Muscle layer of duodenum (tissue), 2 donors: ENCODE data around the gene FTL.
A peak's percentile ranks its signal among the peaks of the same experiment; 100 is the strongest.

Experiments used
- H3K27ac ChIP-seq: one replicate; pipeline ENCODE4 v1.7.0; 2013; ENCODE audit warnings: mild to moderate bottlenecking, low read length
- H3K27me3 ChIP-seq: one replicate; pipeline ENCODE4 v1.7.0; 2013; ENCODE audit warnings: low read depth, mild to moderate bottlenecking, control low read depth, low read length
- H3K36me3 ChIP-seq, 2 donors: one replicate each; pipeline ENCODE4 v1.7.0; 2013; ENCODE audit warnings: low read length in 2 of 2, control low read depth in 1 of 2, mild to moderate bottlenecking in 1 of 2; ENCODE audit not compliant: insufficient read depth in 2 of 2, control insufficient read depth in 1 of 2
- H3K4me1 ChIP-seq, 2 donors: one replicate each; pipeline ENCODE4 v1.7.0; 2013; ENCODE audit warnings: low read length in 2 of 2, mild to moderate bottlenecking in 2 of 2, control low read depth in 1 of 2, moderate library complexity in 1 of 2; ENCODE audit not compliant: insufficient read depth in 2 of 2, control insufficient read depth in 1 of 2
- H3K4me3 ChIP-seq, 2 donors: one replicate each; pipeline ENCODE4 v1.7.0; 2013; ENCODE audit warnings: low read length in 2 of 2, low read depth in 1 of 2, mild to moderate bottlenecking in 1 of 2
- H3K9me3 ChIP-seq, 2 donors: one replicate each; pipeline ENCODE4 v1.7.0; 2013; ENCODE audit warnings: low read length in 2 of 2, control low read depth in 1 of 2, mild to moderate bottlenecking in 1 of 2; ENCODE audit not compliant: control insufficient read depth in 1 of 2
- donor health status: healthy.

Gene FTL

DNA sequence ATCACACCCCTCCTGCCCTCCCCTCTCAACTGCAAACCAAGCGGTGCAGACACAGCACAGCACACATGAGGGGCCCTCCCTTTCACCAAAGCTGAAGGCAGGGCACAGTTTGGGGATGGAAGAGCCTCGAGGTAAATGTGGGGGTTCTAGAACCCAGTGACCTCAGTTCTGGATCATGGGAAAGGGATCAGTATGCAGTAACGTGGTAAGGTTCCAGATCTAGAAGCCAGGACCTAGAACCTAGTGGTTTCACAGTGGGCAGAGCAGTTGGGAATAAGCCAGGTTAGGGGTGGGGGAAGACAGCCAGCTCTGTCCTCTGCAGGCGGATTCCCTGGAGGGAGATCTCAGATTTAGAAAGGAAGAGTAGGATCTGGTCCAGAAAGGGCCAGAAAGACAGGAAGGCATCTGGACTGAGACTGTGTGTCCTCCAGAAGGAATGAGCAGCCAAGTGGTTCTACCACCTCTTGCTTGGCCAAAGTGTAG is 3.1 kb downstream of the FTL start:
- Histone ChIP-seq H3K9me3 (no peaks in the 10 kb centered on the region), H3K27ac (peak overlapping the region; percentile 12), H3K36me3 (peaks cover 19 to 56% of the 10 kb centered on the region in 2 donors), H3K4me3 (no peak overlapping the region), H3K4me1 (peaks cover 13 to 52% of the 10 kb centered on the region in 2 donors), H3K27me3 (no peaks in the 10 kb centered on the region)

- Histone ChIP-seq H3K27me3 (no peaks in the 10 kb centered on the region), H3K36me3 (peaks cover 19 to 53% of the 10 kb centered on the region in 2 donors), H3K4me1 (peaks cover 13 to 46% of the 10 kb centered on the region in 2 donors), H3K9me3 (no peaks in the 10 kb centered on the region), H3K27ac (no peak overlapping the region), H3K4me3 (no peak overlapping the region)
These were observed 3.7 kb downstream of the FTL start for GRCh38 chr19:48968813-48969218.

GRCh38 chr19:48969276-48970138 is 4.4 kb downstream of the FTL start:
- peaks cover 6 to 39% of the 10 kb centered on the region in 2 donors for H3K4me1 ChIP-seq
- no peak overlapping the region for H3K4me3 ChIP-seq
- H3K36me3 ChIP-seq: peaks cover 19 to 53% of the 10 kb centered on the region in 2 donors
- no peaks in the 10 kb centered on the region for H3K27me3 ChIP-seq
- H3K27ac ChIP-seq: no peak overlapping the region
- no peaks in the 10 kb centered on the region for H3K9me3 ChIP-seq

DNA sequence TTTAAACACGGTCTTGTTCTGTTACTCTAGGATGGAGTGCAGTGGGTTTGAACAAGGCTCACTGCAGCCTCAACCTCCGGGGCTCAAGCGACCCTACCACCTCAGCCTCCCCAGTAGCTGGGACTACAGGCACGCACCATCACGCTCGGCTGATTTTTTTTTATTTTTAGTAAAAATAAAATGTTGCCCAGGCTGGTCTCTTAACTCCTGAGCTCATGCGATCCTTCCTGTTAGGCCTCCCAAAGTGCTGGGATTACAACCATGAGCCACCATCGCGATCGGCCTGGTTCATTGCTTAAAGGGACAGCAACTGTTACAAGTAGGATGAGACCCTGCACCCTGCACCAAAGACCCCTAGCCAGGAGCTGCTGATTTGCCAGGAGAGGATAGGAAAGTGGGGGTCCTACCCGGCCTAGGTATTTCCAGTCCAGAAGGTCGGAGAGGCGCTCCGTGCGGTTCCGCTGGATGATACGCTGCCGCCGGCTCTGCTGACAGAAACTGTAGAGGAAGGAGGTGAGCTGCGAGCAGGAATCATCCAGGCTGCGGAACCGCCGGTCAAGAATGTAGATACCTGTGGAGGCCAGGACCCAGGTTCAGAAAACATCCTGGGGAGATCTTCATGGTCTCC is 5.1 kb downstream of the FTL start:
- no peaks in the 10 kb centered on the region for H3K9me3 ChIP-seq
- no peak overlapping the region for H3K27ac ChIP-seq
- H3K36me3 ChIP-seq: peaks cover 19 to 54% of the 10 kb centered on the region in 2 donors
- peaks cover 4 to 37% of the 10 kb centered on the region in 2 donors for H3K4me1 ChIP-seq
- no peak overlapping the region for H3K4me3 ChIP-seq
- H3K27me3 ChIP-seq: no peaks in the 10 kb centered on the region

GRCh38 chr19:48970923-48971395 is 5.8 kb downstream of the FTL start:
- H3K36me3 ChIP-seq: peaks cover 19 to 53% of the 10 kb centered on the region in 2 donors
- no peaks in the 10 kb centered on the region for H3K9me3 ChIP-seq
- H3K4me3 ChIP-seq: no peak overlapping the region
- H3K27me3 ChIP-seq: no peaks in the 10 kb centered on the region
- peaks cover 4 to 37% of the 10 kb centered on the region in 2 donors for H3K4me1 ChIP-seq
- no peak overlapping the region for H3K27ac ChIP-seq

GRCh38 chr19:48975947-48976847 is 11.1 kb downstream of the FTL start:
- Histone ChIP-seq H3K27me3 (no peaks in the 10 kb centered on the region), H3K27ac (no peak overlapping the region), H3K4me1 (peaks cover 0 to under 1% of the 10 kb centered on the region in 2 donors), H3K9me3 (no peaks in the 10 kb centered on the region), H3K36me3 (peaks cover 11 to 24% of the 10 kb centered on the region in 2 donors), H3K4me3 (no peak overlapping the region)

DNA sequence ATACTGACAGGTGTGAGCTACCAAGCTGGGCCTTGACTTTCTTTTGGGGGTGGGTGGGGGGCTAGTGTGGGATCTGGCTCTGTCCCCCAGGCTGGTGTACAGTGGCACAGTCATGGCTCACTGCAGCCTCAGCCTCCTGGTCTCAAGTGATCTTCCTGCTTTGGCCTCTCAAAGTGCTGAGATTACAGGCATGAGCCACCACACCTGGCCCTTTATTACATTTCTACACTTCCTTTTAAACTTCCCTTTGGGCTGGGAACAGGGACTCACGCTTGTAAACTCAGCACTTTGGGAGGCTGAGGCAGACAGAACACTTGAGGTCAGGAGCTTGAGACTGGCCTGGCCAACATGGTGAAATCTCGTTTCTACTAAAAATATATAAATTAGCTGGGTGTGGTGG is 12.0 kb downstream of the FTL start:
- H3K36me3 ChIP-seq: peaks cover 11 to 32% of the 10 kb centered on the region in 2 donors
- H3K9me3 ChIP-seq: no peaks in the 10 kb centered on the region

GRCh38 chr19:48982280-48982679 is 17.2 kb downstream of the FTL start:
- Histone ChIP-seq H3K4me3 (no peak overlapping the region), H3K4me1 (no peaks in the 10 kb centered on the region), H3K27me3 (no peaks in the 10 kb centered on the region), H3K27ac (no peak overlapping the region), H3K36me3 (peaks cover 17 to 52% of the 10 kb centered on the region in 2 donors), H3K9me3 (no peaks in the 10 kb centered on the region)

More for the DNA sequence above, 12.0 kb downstream of the FTL start:
- H3K4me3 ChIP-seq: no peak overlapping the region
- no peak overlapping the region for H3K27ac ChIP-seq
- no peaks in the 10 kb centered on the region for H3K4me1 ChIP-seq
- no peaks in the 10 kb centered on the region for H3K27me3 ChIP-seq

GRCh38 chr19:48985711-48986110 is 20.6 kb downstream of the FTL start:
- H3K27ac ChIP-seq: no peak overlapping the region
- H3K36me3 ChIP-seq: peaks cover 12 to 65% of the 10 kb centered on the region in 2 donors
- H3K27me3 ChIP-seq: no peaks in the 10 kb centered on the region
- H3K4me3 ChIP-seq: no peak overlapping the region
- H3K9me3 ChIP-seq: no peaks in the 10 kb centered on the region
- H3K4me1 ChIP-seq: peaks cover 0 to 6% of the 10 kb centered on the region in 2 donors

DNA sequence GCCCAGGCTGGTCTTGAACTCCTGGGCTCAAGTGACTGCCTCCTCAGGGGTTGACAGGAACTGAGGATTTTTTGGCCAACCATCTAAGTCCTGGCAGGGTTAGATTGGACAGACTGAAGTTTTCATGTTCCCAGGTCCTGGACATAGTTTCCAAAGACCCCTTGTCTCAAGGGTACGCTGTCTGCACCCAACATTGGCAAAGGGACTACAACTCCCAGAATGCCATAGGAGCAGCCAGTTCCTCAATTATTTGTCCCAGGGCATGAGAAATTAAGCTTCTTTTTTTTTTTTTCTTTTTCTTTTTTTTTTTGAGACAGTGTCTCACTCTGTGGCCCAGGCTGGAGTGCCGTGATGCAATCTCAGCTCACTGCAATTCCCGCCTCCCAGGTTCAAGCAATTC is 21.1 kb downstream of the FTL start:
- H3K36me3 ChIP-seq: peaks cover 12 to 65% of the 10 kb centered on the region in 2 donors

More for the DNA sequence above, 21.1 kb downstream of the FTL start:
- Histone ChIP-seq H3K27me3 (no peaks in the 10 kb centered on the region), H3K27ac (no peak overlapping the region), H3K4me1 (peaks cover 0 to 11% of the 10 kb centered on the region in 2 donors), H3K4me3 (no peak overlapping the region), H3K9me3 (no peaks in the 10 kb centered on the region)
